Measurements from ENCODE around the gene SLAMF8. TPM values are rescaled to one million over a fixed set of nuclear protein-coding genes. Genes with fewer than 3 reads are reported as not detected.

The SLAMF8 gene
- total RNA-seq, 1 donor from 2014 or later: not detected

DNA sequence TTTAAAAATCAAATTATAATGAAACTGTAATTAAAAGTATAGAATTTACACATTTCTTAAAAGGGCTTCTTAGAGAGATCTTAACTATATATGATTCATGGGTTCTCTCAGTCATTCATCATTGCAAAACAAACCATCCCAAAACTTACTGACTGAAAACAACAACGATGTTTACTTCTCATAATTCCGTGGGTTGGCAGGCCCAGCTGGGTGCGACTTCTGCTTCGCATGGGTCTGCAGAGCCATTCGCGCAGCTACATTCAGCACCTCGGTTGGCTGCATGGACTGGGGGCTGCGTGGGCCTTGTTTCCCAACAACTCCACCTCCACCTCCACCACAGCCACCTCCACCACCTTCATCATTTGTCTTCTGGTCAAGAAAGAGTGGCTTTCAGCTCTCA, 4.0 kb downstream of the SLAMF8 start:
- Mint-ChIP-seq H3K9me3 (ENCODE audit: unreplicated experiment) (no peaks in the 10 kb centered on the region), H3K27ac (ENCODE audit: unreplicated experiment) (no peak overlapping the region), H3K4me3 (ENCODE audit: unreplicated experiment) (no peak overlapping the region), H3K4me1 (ENCODE audit: unreplicated experiment) (peaks cover 6% of the 10 kb centered on the region), H3K27me3 (ENCODE audit: unreplicated experiment) (no peaks in the 10 kb centered on the region), H3K36me3 (ENCODE audit: unreplicated experiment) (no peaks in the 10 kb centered on the region)
- TF ChIP-seq, protein P1, sequence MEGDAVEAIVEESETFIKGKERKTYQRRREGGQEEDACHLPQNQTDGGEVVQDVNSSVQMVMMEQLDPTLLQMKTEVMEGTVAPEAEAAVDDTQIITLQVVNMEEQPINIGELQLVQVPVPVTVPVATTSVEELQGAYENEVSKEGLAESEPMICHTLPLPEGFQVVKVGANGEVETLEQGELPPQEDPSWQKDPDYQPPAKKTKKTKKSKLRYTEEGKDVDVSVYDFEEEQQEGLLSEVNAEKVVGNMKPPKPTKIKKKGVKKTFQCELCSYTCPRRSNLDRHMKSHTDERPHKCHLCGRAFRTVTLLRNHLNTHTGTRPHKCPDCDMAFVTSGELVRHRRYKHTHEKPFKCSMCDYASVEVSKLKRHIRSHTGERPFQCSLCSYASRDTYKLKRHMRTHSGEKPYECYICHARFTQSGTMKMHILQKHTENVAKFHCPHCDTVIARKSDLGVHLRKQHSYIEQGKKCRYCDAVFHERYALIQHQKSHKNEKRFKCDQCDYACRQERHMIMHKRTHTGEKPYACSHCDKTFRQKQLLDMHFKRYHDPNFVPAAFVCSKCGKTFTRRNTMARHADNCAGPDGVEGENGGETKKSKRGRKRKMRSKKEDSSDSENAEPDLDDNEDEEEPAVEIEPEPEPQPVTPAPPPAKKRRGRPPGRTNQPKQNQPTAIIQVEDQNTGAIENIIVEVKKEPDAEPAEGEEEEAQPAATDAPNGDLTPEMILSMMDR (IDR thresholded peaks at IDR 0.05): no peak
- no peak for DNase-seq (ENCODE audit: extremely low spot score, unreplicated experiment)

DNA sequence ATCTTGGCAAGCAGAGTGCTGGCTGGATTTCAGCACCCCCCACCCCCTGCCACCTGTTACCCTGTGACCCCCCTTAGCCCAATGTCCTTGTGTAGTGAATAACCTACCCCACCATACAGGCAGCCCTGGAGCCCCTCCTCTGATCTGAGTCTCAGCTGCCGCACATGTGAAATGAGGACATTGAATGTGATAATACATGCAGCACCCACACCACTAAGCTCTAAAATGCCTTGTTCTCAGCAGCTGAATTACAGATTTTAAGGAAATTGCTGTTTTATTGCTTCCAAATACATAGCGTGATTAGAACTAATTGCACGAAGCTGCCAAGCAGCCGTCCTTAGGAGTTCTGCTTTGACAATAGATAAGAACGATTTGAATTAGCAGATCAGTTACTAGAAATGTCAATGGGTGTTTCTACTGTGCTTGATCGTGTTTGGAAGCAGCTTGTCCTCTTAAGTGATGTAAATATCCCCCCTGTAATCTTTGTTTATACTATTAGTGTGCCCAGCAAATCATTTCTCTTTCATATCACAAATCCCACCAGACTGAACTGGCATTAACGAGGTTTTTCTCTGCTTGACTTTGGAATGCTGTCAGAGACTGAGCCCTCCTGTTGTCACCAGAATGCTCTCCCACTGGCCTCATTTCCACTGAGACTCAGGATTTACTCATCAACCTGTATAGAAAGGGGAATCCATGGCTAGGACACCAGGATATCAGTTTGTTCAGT, 4.9 kb downstream of the SLAMF8 start:
- DNase-seq (ENCODE audit: extremely low spot score, unreplicated experiment): no peak
- Mint-ChIP-seq H3K36me3 (ENCODE audit: unreplicated experiment) (no peaks in the 10 kb centered on the region), H3K9me3 (ENCODE audit: unreplicated experiment) (no peaks in the 10 kb centered on the region), H3K4me3 (ENCODE audit: unreplicated experiment) (no peak overlapping the region), H3K27ac (ENCODE audit: unreplicated experiment) (no peak overlapping the region), H3K4me1 (ENCODE audit: unreplicated experiment) (no peaks in the 10 kb centered on the region), H3K27me3 (ENCODE audit: unreplicated experiment) (no peaks in the 10 kb centered on the region)
- TF ChIP-seq, protein P1 (IDR thresholded peaks at IDR 0.05): no peak

DNA sequence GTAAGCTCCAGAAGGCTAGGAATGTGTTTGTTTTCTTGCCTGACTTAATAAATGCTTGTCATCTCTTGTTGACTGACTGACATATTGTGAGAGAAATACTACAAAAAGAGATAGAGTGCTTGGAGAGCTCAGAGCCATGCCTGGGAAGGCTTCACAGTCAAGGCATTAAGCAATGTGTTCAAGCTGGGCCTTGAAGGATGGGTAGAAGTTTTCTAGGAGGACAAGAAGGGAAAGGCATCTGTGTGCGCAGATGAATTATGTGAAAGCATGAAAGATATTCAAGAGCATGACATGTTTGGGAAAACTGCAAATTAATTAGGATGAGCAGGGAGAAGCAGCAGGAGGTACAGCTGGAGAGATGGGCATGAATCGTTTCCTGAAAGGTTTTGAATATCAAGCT, 5.6 kb downstream of the SLAMF8 start:
- H3K36me3 Mint-ChIP-seq (ENCODE audit: unreplicated experiment): no peaks in the 10 kb centered on the region
- no peaks in the 10 kb centered on the region for H3K9me3 Mint-ChIP-seq (ENCODE audit: unreplicated experiment)
- TF ChIP-seq, protein P1 (IDR thresholded peaks at IDR 0.05): no peak
- no peak overlapping the region for H3K27ac Mint-ChIP-seq (ENCODE audit: unreplicated experiment)
- no peaks in the 10 kb centered on the region for H3K27me3 Mint-ChIP-seq (ENCODE audit: unreplicated experiment)
- H3K4me1 Mint-ChIP-seq (ENCODE audit: unreplicated experiment): no peaks in the 10 kb centered on the region
- no peak overlapping the region for H3K4me3 Mint-ChIP-seq (ENCODE audit: unreplicated experiment)
- no peak for DNase-seq (ENCODE audit: extremely low spot score, unreplicated experiment)

DNA sequence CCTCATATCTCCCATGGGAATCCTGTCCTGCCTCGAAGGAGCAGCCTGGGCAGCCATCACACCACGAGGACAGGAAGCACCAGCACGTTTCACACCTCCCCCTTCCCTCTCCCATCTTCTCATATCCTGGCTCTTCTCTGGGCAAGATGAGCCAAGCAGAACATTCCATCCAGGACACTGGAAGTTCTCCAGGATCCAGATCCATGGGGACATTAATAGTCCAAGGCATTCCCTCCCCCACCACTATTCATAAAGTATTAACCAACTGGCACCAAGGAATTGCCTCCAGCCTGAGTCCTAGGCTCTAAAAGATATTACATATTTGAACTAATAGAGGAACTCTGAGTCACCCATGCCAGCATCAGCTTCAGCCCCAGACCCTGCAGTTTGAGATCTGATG, 8.7 kb downstream of the SLAMF8 start:
- Mint-ChIP-seq H3K9me3 (ENCODE audit: unreplicated experiment) (no peaks in the 10 kb centered on the region), H3K27ac (ENCODE audit: unreplicated experiment) (no peak overlapping the region), H3K27me3 (ENCODE audit: unreplicated experiment) (no peaks in the 10 kb centered on the region), H3K4me1 (ENCODE audit: unreplicated experiment) (no peaks in the 10 kb centered on the region), H3K36me3 (ENCODE audit: unreplicated experiment) (no peaks in the 10 kb centered on the region), H3K4me3 (ENCODE audit: unreplicated experiment) (no peak overlapping the region)
- DNase-seq (ENCODE audit: extremely low spot score, unreplicated experiment): no peak
- TF ChIP-seq, protein P1 (IDR thresholded peaks at IDR 0.05): no peak

DNA sequence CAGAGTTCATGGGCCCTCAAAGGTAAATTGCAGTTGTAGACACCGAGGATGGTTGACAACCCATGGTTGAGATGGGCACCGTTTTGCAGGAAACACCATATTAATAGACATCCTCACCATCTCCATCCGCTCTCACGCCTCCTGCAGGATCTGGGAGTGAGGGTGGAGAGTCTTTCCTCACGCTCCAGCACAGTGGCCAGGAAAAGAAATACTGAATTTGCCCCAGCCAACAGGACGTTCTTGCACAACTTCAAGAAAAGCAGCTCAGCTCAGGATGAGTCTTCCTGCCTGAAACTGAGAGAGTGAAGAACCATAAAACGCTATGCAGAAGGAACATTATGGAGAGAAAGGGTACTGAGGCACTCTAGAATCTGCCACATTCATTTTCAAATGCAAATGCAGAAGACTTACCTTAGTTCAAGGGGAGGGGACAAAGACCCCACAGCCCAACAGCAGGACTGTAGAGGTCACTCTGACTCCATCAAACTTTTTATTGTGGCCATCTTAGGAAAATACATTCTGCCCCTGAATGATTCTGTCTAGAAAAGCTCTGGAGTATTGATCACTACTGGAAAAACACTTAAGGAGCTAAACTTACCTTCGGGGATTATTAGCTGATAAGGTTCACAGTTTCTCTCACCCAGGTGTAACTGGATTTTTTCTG, 9.3 kb downstream of the SLAMF8 start:
- TF ChIP-seq, protein P1 (IDR thresholded peaks at IDR 0.05): no peak
- Mint-ChIP-seq H3K27me3 (ENCODE audit: unreplicated experiment) (no peaks in the 10 kb centered on the region), H3K9me3 (ENCODE audit: unreplicated experiment) (no peaks in the 10 kb centered on the region), H3K36me3 (ENCODE audit: unreplicated experiment) (no peaks in the 10 kb centered on the region), H3K4me3 (ENCODE audit: unreplicated experiment) (no peak overlapping the region), H3K27ac (ENCODE audit: unreplicated experiment) (no peak overlapping the region), H3K4me1 (ENCODE audit: unreplicated experiment) (no peaks in the 10 kb centered on the region)
- no peak for DNase-seq (ENCODE audit: extremely low spot score, unreplicated experiment)

Data from osteocyte (in vitro differentiated cells).